ENCODE data around the gene ATP2B2.
"Not testable (repeated sequence)": the region's sequence is repeated elsewhere in the genome, so short reads cannot be mapped to it uniquely, and the experiment has no call there.

Gene ATP2B2

DNA sequence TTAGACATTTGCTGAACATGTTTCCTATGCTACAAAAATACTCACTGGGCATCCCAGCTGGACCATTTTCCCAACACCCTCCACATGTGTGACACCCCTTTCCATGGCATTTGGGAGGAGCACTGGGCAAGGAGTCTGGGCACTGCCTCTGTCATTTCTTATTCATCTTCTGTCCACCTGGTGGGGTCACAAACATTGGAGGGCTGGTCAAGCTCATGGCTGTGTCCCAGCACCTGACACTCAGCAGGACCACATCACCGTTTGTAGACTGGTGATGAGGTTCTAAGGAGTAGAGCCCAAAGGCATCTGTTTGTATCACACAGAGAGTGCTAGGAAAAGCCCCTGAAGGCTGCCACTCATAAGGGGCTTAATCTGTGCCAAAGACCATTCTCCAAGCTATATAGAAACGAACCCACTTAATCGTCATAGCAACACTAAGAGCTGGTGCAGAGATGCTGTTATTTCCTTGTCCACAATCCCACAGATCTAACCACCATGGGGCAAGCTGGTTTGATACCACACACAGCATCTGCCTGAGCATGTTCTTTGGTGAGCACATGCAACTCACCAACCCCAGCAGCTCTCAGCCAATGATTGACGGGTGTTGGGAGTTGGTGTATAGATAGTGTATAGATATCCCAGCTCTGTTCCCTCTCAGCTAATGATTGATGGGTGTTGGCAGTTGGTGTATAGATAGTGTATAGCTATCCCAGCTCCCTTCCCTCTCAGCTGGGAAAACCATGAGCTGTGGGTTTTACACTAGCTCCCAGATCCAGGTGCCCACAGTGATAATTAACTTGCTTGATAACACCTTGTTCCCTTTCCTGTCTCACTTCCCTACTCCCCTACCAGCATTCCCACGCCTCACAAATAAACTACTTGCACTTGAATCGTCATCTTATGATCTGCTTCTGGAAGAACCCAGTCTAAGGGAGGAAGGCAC, 42.7 kb upstream of the ATP2B2 start:
- H3K9me3 ChIP-seq (ENCODE audit: control insufficient read depth, low read length), result peaks cover 5% of the 10 kb centered on the region
- H3K4me1 ChIP-seq (ENCODE audit: control insufficient read depth, insufficient read depth, low read length), result no peaks in the 10 kb centered on the region
- no peak for DNase-seq (ENCODE audit: low read depth)
- H3K4me3 ChIP-seq (ENCODE audit: low read length), result no peak overlapping the region
- H3K27me3 ChIP-seq (replicated peaks; ENCODE audit: control insufficient read depth, insufficient read depth, low read length), result peaks cover 40% of the 10 kb centered on the region
- H3K36me3 ChIP-seq (ENCODE audit: control insufficient read depth, insufficient read depth, low read length, severe bottlenecking), result no peaks in the 10 kb centered on the region
- H3K9ac ChIP-seq (ENCODE audit: low read length), result no peak overlapping the region

DNA sequence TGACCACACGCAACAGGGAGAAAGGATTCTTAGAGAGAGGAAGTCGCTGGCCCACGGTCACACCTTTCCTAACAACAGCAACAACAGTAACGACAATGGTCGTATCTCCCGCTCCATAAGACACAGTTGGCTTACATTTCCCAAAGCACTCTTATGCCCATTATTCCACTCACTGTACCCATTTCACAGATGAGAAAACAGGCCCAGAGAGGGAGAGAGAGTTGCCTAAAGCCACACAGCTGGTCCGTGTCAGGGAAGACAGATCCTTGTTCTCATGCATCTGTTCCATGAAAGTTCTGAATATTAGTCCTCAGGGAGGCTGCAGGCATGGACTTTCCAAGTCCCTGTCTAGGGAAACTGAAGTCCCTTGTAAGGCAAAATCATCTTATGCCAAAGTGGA, 42.0 kb upstream of the ATP2B2 start:
- H3K9me3 ChIP-seq (ENCODE audit: control insufficient read depth, low read length), result peaks cover 12% of the 10 kb centered on the region
- H3K9ac ChIP-seq (ENCODE audit: low read length), result no peak overlapping the region
- no peaks in the 10 kb centered on the region for H3K36me3 ChIP-seq (ENCODE audit: control insufficient read depth, insufficient read depth, low read length, severe bottlenecking)
- no peaks in the 10 kb centered on the region for H3K4me1 ChIP-seq (ENCODE audit: control insufficient read depth, insufficient read depth, low read length)
- H3K4me3 ChIP-seq (ENCODE audit: low read length), result no peak overlapping the region
- peaks cover 37% of the 10 kb centered on the region for H3K27me3 ChIP-seq (replicated peaks; ENCODE audit: control insufficient read depth, insufficient read depth, low read length)
- DNase-seq (ENCODE audit: low read depth), result no peak

DNA sequence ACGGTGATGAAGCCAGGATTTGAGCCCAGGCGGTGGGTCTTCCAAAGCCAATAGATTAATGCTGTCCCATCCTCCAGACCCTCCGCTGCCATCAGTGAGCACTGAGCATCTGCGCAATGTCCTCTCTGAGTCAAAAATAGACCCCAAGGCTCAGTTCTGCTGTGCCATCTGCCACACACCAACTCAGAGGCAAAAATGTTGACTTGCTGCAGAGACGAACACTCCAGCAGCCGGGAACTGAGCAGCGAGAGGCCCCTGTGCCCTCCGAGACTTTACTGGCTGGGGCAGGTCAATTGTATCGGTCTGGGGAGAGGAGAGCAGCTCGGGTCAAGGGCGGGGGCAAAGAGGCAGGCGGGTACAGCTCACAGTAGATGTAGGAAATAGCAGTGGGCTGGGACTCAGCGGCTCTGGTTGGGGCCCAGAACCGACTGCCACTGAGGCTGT, 41.5 kb upstream of the ATP2B2 start:
- Histone ChIP-seq H3K9me3 (ENCODE audit: control insufficient read depth, low read length) (peaks cover 16% of the 10 kb centered on the region), H3K4me1 (ENCODE audit: control insufficient read depth, insufficient read depth, low read length) (no peaks in the 10 kb centered on the region), H3K4me3 (ENCODE audit: low read length) (no peak overlapping the region), H3K9ac (ENCODE audit: low read length) (no peak overlapping the region), H3K27me3 (replicated peaks; ENCODE audit: control insufficient read depth, insufficient read depth, low read length) (peaks cover 37% of the 10 kb centered on the region), H3K36me3 (ENCODE audit: control insufficient read depth, insufficient read depth, low read length, severe bottlenecking) (no peaks in the 10 kb centered on the region)
- DNase-seq (ENCODE audit: low read depth), result no peak

DNA sequence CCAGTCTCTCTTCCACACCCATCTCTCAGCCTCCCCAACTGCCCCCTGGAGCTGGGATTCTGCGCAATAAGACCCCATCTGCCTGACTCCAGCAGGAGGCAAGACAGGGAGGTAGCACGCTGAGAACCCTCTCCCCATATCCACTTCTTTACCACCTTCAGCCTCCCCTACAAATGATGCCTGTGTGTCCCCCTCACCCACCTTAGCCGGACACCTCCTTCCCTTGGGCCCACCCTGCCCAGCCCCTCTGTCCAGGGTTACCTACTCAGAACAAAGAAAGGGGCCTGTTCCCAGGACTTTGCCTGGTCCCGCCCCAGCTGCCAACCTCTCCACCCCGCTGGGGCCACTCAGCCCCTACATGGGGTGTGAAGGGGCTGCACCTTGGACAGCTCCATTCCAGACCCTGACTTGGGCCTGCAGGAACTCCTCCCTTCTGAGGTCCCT, 40.8 kb upstream of the ATP2B2 start:
- Histone ChIP-seq H3K9me3 (ENCODE audit: control insufficient read depth, low read length) (peaks cover 22% of the 10 kb centered on the region), H3K4me3 (ENCODE audit: low read length) (no peak overlapping the region), H3K9ac (ENCODE audit: low read length) (no peak overlapping the region), H3K27me3 (replicated peaks; ENCODE audit: control insufficient read depth, insufficient read depth, low read length) (peaks cover 37% of the 10 kb centered on the region), H3K36me3 (ENCODE audit: control insufficient read depth, insufficient read depth, low read length, severe bottlenecking) (no peaks in the 10 kb centered on the region), H3K4me1 (ENCODE audit: control insufficient read depth, insufficient read depth, low read length) (no peaks in the 10 kb centered on the region)
- DNase-seq (ENCODE audit: low read depth), result no peak

DNA sequence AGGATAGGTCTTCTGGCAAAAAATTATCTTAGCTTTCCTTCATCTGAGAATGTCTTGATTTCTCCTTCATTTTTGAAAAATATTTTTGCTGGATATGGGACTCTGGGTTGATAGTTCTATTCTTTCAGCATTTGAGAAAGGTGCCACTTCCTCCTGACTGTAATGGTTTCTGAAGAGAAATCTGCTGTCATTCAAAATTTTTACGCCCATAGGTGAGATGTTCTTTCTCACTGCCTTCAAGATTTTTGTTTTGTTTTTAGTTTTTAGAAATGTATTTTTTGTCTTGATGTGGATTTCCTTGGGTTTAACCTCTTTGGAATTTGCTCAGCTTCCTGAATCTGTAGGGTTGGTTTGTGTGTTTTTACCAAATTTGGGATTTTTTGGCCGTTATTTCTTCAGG, 37.1 kb upstream of the ATP2B2 start:
- Histone ChIP-seq H3K4me1 (ENCODE audit: control insufficient read depth, insufficient read depth, low read length) (no peaks in the 10 kb centered on the region), H3K4me3 (ENCODE audit: low read length) (no peak overlapping the region), H3K27me3 (replicated peaks; ENCODE audit: control insufficient read depth, insufficient read depth, low read length) (peaks cover 15% of the 10 kb centered on the region), H3K36me3 (ENCODE audit: control insufficient read depth, insufficient read depth, low read length, severe bottlenecking) (no peaks in the 10 kb centered on the region), H3K9me3 (ENCODE audit: control insufficient read depth, low read length) (peaks cover 26% of the 10 kb centered on the region), H3K9ac (ENCODE audit: low read length) (no peak overlapping the region)
- DNase-seq (ENCODE audit: low read depth), result no peak

DNA sequence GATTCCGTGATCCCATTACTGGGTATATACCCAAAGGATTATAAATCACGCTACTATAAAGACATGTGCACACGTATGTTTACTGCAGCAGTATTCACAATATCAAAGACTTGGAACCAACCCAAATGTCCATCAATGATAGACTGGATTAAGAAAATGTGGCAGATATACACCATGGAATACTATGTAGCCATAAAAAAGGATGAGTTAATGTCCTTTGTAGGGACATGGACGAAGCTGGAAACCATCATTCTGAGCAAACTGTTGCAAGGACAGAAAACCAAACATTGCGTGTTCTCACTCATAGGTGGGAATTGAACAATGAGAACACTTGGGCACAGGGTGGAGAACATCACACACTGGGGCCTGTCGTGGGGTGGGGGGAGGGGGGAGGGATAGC, 35.0 kb upstream of the ATP2B2 start:
- not testable (repeated sequence) for H3K4me1 ChIP-seq (ENCODE audit: control insufficient read depth, insufficient read depth, low read length); H3K27me3 ChIP-seq (replicated peaks; ENCODE audit: control insufficient read depth, insufficient read depth, low read length); DNase-seq (ENCODE audit: low read depth); H3K9ac ChIP-seq (ENCODE audit: low read length); H3K4me3 ChIP-seq (ENCODE audit: low read length); H3K36me3 ChIP-seq (ENCODE audit: control insufficient read depth, insufficient read depth, low read length, severe bottlenecking)
- H3K9me3 ChIP-seq (ENCODE audit: control insufficient read depth, low read length), result peaks cover 26% of the 10 kb centered on the region

DNA sequence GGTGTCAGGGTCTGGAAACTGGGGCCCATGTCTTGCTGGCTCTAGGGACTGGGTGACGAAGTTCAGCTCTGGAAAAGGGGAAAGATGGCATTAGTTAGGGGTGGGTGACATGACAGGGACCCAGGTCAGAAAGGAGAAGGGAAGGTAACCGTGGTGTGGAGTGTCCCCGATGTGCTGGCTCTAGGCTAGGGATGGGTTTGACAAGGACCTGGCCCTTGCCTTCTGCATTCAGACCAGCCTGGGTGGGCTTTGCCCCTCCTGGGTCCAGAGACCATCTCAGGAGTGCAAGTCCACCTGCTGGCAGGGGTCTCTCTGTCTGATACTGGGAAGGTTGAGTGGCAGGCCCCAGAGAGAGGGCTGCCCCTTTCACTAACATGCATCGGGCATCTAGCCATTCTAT, 28.7 kb upstream of the ATP2B2 start:
- no peak overlapping the region for H3K9ac ChIP-seq (ENCODE audit: low read length)
- no peaks in the 10 kb centered on the region for H3K4me1 ChIP-seq (ENCODE audit: control insufficient read depth, insufficient read depth, low read length)
- no peak overlapping the region for H3K4me3 ChIP-seq (ENCODE audit: low read length)
- H3K9me3 ChIP-seq (ENCODE audit: control insufficient read depth, low read length), result no peaks in the 10 kb centered on the region
- no peak for DNase-seq (ENCODE audit: low read depth)
- H3K36me3 ChIP-seq (ENCODE audit: control insufficient read depth, insufficient read depth, low read length, severe bottlenecking), result no peaks in the 10 kb centered on the region
- H3K27me3 ChIP-seq (replicated peaks; ENCODE audit: control insufficient read depth, insufficient read depth, low read length), result peaks cover 28% of the 10 kb centered on the region

DNA sequence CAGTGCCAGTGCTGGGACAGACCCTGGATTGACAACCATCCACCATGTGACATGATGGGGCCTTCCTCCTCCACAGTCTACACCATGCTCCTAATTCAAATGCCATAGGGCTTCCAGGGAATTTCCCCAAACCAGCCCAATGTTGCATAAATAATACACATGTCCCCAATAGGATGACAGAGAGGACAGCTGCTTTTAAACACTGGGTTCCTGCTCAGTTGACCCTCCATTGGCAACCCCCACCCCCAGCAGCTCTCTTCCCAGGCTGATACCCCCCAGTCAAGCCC, 28.3 kb upstream of the ATP2B2 start:
- Histone ChIP-seq H3K36me3 (ENCODE audit: control insufficient read depth, insufficient read depth, low read length, severe bottlenecking) (no peaks in the 10 kb centered on the region), H3K9me3 (ENCODE audit: control insufficient read depth, low read length) (no peaks in the 10 kb centered on the region), H3K27me3 (replicated peaks; ENCODE audit: control insufficient read depth, insufficient read depth, low read length) (peaks cover 32% of the 10 kb centered on the region), H3K9ac (ENCODE audit: low read length) (no peak overlapping the region), H3K4me1 (ENCODE audit: control insufficient read depth, insufficient read depth, low read length) (no peaks in the 10 kb centered on the region), H3K4me3 (ENCODE audit: low read length) (no peak overlapping the region)
- no peak for DNase-seq (ENCODE audit: low read depth)

DNA sequence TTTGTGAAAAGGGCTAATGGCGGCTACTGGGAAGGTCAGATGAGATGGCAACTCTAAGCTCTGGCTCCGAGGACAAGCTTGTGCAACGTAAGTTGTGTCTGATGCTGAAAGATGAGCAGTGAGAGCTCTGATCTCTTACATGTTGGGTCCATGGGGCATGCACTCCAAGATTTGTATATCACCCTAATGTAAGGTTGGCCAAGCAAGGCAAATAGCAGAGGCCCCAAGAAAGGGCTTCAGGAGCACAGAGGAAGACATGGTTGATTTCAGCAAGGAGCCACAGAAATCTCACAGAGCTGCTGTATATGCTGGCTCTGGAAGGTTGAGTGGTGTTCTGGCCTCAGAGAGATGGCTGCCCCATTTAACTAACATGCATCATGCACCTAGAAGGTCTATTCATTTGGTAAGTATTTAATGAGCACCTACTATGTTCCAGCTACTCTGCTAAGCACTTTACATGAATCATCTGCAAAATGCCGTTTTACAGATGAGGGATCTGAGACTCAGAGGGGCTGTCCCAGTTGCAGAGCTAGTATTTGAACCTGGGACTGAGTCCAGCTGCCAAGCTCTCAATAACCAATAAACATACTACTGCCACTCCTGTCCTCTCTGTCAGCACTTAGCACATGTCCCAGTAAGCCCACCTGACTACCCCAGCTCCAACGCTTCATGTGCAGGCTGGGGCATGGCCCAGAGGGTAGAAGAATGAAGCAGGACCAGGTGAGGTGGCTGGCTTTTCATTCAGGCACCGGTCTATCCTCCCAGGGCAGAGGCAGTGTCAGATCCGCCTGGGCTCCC, 27.8 kb upstream of the ATP2B2 start:
- no peak overlapping the region for H3K4me3 ChIP-seq (ENCODE audit: low read length)
- no peak for DNase-seq (ENCODE audit: low read depth)
- H3K4me1 ChIP-seq (ENCODE audit: control insufficient read depth, insufficient read depth, low read length), result no peaks in the 10 kb centered on the region

DNA sequence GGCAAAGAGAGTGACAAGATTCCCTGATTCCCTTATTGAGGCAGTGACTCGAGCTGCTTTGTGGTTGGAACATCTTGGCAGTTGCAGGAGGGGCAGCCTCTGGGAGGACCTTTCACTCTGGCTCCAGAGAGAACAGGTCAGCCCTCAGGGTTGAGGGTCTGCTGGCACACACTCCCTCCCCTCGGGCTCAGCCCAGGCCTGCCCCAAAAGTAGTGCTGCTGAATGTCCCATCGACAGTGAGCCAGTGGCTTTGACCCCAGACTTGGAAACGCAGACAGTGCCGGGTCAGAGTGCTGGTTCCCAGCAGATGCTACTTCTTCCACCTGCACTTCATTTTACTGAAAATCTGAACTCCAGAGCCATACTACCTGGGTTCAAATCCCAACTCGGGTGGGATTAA, 25.6 kb upstream of the ATP2B2 start:
- H3K9me3 ChIP-seq (ENCODE audit: control insufficient read depth, low read length), result no peaks in the 10 kb centered on the region
- DNase-seq (ENCODE audit: low read depth), result no peak
- peaks cover 49% of the 10 kb centered on the region for H3K27me3 ChIP-seq (replicated peaks; ENCODE audit: control insufficient read depth, insufficient read depth, low read length)
- no peaks in the 10 kb centered on the region for H3K4me1 ChIP-seq (ENCODE audit: control insufficient read depth, insufficient read depth, low read length)
- H3K4me3 ChIP-seq (ENCODE audit: low read length), result no peak overlapping the region
- H3K9ac ChIP-seq (ENCODE audit: low read length), result no peak overlapping the region
- H3K36me3 ChIP-seq (ENCODE audit: control insufficient read depth, insufficient read depth, low read length, severe bottlenecking), result no peaks in the 10 kb centered on the region

More for the DNA sequence above, 27.8 kb upstream of the ATP2B2 start:
- H3K9ac ChIP-seq (ENCODE audit: low read length), result no peak overlapping the region
- no peaks in the 10 kb centered on the region for H3K9me3 ChIP-seq (ENCODE audit: control insufficient read depth, low read length)
- peaks cover 36% of the 10 kb centered on the region for H3K27me3 ChIP-seq (replicated peaks; ENCODE audit: control insufficient read depth, insufficient read depth, low read length)
- no peaks in the 10 kb centered on the region for H3K36me3 ChIP-seq (ENCODE audit: control insufficient read depth, insufficient read depth, low read length, severe bottlenecking)

DNA sequence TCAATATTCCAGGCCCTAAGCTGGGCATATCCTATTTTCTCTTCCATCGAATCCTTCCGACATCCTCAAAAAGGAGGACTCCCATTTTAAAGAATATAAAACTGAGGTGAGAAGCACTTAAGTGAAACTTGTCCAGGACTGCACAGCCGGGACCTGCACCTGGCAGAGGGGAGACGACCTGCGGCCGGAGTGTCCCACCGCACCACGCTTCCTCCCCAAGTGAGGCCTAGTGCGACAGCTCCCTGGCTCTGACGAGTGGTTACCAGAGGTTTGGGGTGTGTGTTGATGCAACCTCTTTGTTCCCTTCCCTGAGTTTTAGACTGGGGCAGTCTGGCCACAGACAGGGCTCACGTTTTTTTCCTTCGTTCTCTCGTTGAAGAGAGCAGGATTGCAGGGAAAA, 24.9 kb upstream of the ATP2B2 start:
- Histone ChIP-seq H3K27me3 (replicated peaks; ENCODE audit: control insufficient read depth, insufficient read depth, low read length) (peaks cover 57% of the 10 kb centered on the region), H3K4me3 (ENCODE audit: low read length) (no peak overlapping the region), H3K9me3 (ENCODE audit: control insufficient read depth, low read length) (no peaks in the 10 kb centered on the region), H3K4me1 (ENCODE audit: control insufficient read depth, insufficient read depth, low read length) (no peaks in the 10 kb centered on the region), H3K9ac (ENCODE audit: low read length) (no peak overlapping the region), H3K36me3 (ENCODE audit: control insufficient read depth, insufficient read depth, low read length, severe bottlenecking) (no peaks in the 10 kb centered on the region)
- no peak for DNase-seq (ENCODE audit: low read depth)

Data from adipocyte (in vitro differentiated cells).